H9 (cell line): ENCODE results near the gene TAGLN. TPM values are rescaled to one million over a fixed set of nuclear protein-coding genes. Genes with fewer than 3 reads are reported as not detected.

Experiments
- DNase-seq: peaks from one replicate; pipeline ENCODE4 v3.0.0-alpha.2; 2017
- H2AFZ ChIP-seq: one replicate; pipeline ENCODE4 v1.6.1; 2013; ENCODE audit warnings: mild to moderate bottlenecking, low read length, control low read depth, moderate library complexity
- H2AK5ac ChIP-seq: 2 replicates; pipeline ENCODE4 v1.6.1; 2013; ENCODE audit warnings: low read length, control low read depth, mixed read lengths; ENCODE audit not compliant: insufficient read length
- H2BK120ac ChIP-seq: one replicate; pipeline ENCODE4 v1.6.1; 2013; ENCODE audit warnings: low read depth, mild to moderate bottlenecking, low read length, control low read depth, inconsistent platforms; ENCODE audit not compliant: poor library complexity, severe bottlenecking
- H2BK12ac ChIP-seq: 2 replicates; pipeline ENCODE4 v1.6.1; 2013; ENCODE audit warnings: low read length, control low read depth, mixed read lengths, low read depth; ENCODE audit not compliant: insufficient read length
- H2BK15ac ChIP-seq: 2 replicates; pipeline ENCODE4 v1.6.1; 2013; ENCODE audit warnings: low read depth, low read length, control low read depth
- H2BK20ac ChIP-seq: one replicate; pipeline ENCODE4 v1.6.1; 2013; ENCODE audit warnings: low read depth, mild to moderate bottlenecking, low read length, control low read depth, inconsistent platforms; ENCODE audit not compliant: poor library complexity, severe bottlenecking
- H2BK5ac ChIP-seq: 2 replicates; pipeline ENCODE4 v1.6.1; 2013; ENCODE audit warnings: low read length, control low read depth, mixed read lengths; ENCODE audit not compliant: insufficient read length
- H3K14ac ChIP-seq: 2 replicates; pipeline ENCODE4 v1.6.1; 2013; ENCODE audit warnings: low read length, control low read depth; ENCODE audit not compliant: insufficient read depth
- H3K18ac ChIP-seq: 2 replicates; pipeline ENCODE4 v1.6.1; 2013; ENCODE audit warnings: low read depth, mild to moderate bottlenecking, mixed read lengths, low read length, control low read depth; ENCODE audit not compliant: insufficient read length
- H3K23ac ChIP-seq: 2 replicates; pipeline ENCODE4 v1.6.1; 2013; ENCODE audit warnings: low read length, control low read depth, mixed read lengths, low read depth; ENCODE audit not compliant: insufficient read length
- H3K23me2 ChIP-seq: 2 replicates; pipeline ENCODE4 v1.6.1; 2013; ENCODE audit warnings: low read depth, mild to moderate bottlenecking, mixed read lengths, low read length, control low read depth; ENCODE audit not compliant: insufficient read length, poor library complexity, severe bottlenecking
- H3K27ac ChIP-seq: 2 replicates; pipeline ENCODE4 v1.5.1; 2013; ENCODE audit warnings: low read length, control low read depth, mixed read lengths, low read depth; ENCODE audit not compliant: insufficient read length
- H3K27me3 ChIP-seq: 2 replicates; pipeline ENCODE4 v1.6.1; 2013; ENCODE audit warnings: low read length, control low read depth, inconsistent platforms; ENCODE audit not compliant: insufficient read depth
- H3K4ac ChIP-seq: 2 replicates; pipeline ENCODE4 v1.6.1; 2013; ENCODE audit warnings: low read depth, mild to moderate bottlenecking, control low read depth, inconsistent platforms, low read length, moderate library complexity
- H3K4me1 ChIP-seq: 2 replicates; pipeline ENCODE4 v1.6.1; 2013; ENCODE audit warnings: low read length, control low read depth, inconsistent platforms; ENCODE audit not compliant: insufficient read depth
- H3K4me2 ChIP-seq: 2 replicates; pipeline ENCODE4 v1.6.1; 2013; ENCODE audit warnings: low read length, control low read depth, mixed read lengths; ENCODE audit not compliant: insufficient read length, insufficient read depth
- H3K56ac ChIP-seq: 2 replicates; pipeline ENCODE4 v1.6.1; 2013; ENCODE audit warnings: low read depth, mild to moderate bottlenecking, mixed read lengths, low read length, control low read depth; ENCODE audit not compliant: insufficient read length
- H3K79me1 ChIP-seq: 2 replicates; pipeline ENCODE4 v1.6.1; 2013; ENCODE audit warnings: low read depth, mild to moderate bottlenecking, moderate library complexity, low read length, control low read depth, inconsistent platforms; ENCODE audit not compliant: insufficient read depth, poor library complexity, severe bottlenecking
- H3K79me2 ChIP-seq: 2 replicates; pipeline ENCODE4 v1.6.1; 2013; ENCODE audit warnings: low read length, control low read depth, inconsistent platforms; ENCODE audit not compliant: insufficient read depth
- H3K9ac ChIP-seq: 2 replicates; pipeline ENCODE4 v1.6.1; 2013; ENCODE audit warnings: low read length, control low read depth, mixed read lengths; ENCODE audit not compliant: insufficient read length; ENCODE audit errors: extremely low read depth
- H3K9me3 ChIP-seq: one replicate; pipeline ENCODE4 v1.6.1; 2013; ENCODE audit warnings: low read depth, low read length, inconsistent platforms; ENCODE audit not compliant: control insufficient read depth
- H3T11ph ChIP-seq: one replicate; pipeline ENCODE4 v1.6.1; 2013; ENCODE audit warnings: mild to moderate bottlenecking, low read length, control low read depth, inconsistent platforms
- H4K20me1 ChIP-seq: one replicate; pipeline ENCODE4 v1.6.1; 2013; ENCODE audit not compliant: control insufficient read depth, insufficient read length, insufficient read depth
- H4K5ac ChIP-seq: 2 replicates; pipeline ENCODE4 v1.6.1; 2013; ENCODE audit warnings: low read depth, mild to moderate bottlenecking, mixed read lengths, low read length, control low read depth; ENCODE audit not compliant: insufficient read length
- H4K8ac ChIP-seq: replicated peaks from 2 replicates; pipeline ENCODE4 v1.6.1; 2013; ENCODE audit warnings: low read length, control low read depth, mixed read lengths, low read depth; ENCODE audit not compliant: insufficient read length
- H4K91ac ChIP-seq: 2 replicates; pipeline ENCODE4 v1.6.1; 2013; ENCODE audit warnings: low read depth, mild to moderate bottlenecking, moderate library complexity, mixed read lengths, low read length, control low read depth; ENCODE audit not compliant: insufficient read length
- H3K27ac Mint-ChIP-seq, 3 experiments: 2 replicates in 2 of 3; 3 replicates in 1 of 3; pipeline ENCODE4 v1.8.0; 2020 to 2021; ENCODE audit warnings: mixed read lengths in 3 of 3, mild to moderate bottlenecking in 1 of 3, moderate library complexity in 1 of 3
- H3K27me3 Mint-ChIP-seq: 2 replicates; pipeline ENCODE4 v1.8.0; 2021; ENCODE audit warnings: low read depth, mild to moderate bottlenecking, moderate library complexity, mixed read lengths
- H3K36me3 Mint-ChIP-seq, 3 experiments: 2 replicates in 2 of 3; 3 replicates in 1 of 3; pipeline ENCODE4 v1.8.0; 2020 to 2021; ENCODE audit warnings: low read depth in 3 of 3, mixed read lengths in 3 of 3; ENCODE audit not compliant: insufficient read depth in 1 of 3
- H3K4me1 Mint-ChIP-seq, 2 experiments: 2 replicates each; pipeline ENCODE4 v1.8.0; 2020; ENCODE audit warnings: mixed read lengths in 2 of 2
- H3K4me3 Mint-ChIP-seq, 2 experiments: 2 replicates in 1 of 2; 3 replicates in 1 of 2; pipeline ENCODE4 v1.8.0; 2020 to 2021; ENCODE audit warnings: mild to moderate bottlenecking in 2 of 2, mixed read lengths in 2 of 2, moderate library complexity in 1 of 2
- H3K9me3 Mint-ChIP-seq, 2 experiments: 2 replicates in 1 of 2; 3 replicates in 1 of 2; pipeline ENCODE4 v1.8.0; 2020; ENCODE audit warnings: mild to moderate bottlenecking in 2 of 2, mixed read lengths in 2 of 2, moderate library complexity in 1 of 2
- WGBS: extraction: QIAGEN DNeasy Blood & Tissue Kit; methylation state at CpG from one replicate; pipeline ENCODE4 v1.1.7; 2013; ENCODE audit warnings: missing lambda C conversion rate, low lambda C conversion rate, mixed read lengths; ENCODE audit not compliant: insufficient read length; ENCODE audit errors: extremely low coverage; 5-methylcytosine and 5-hydroxymethylcytosine counted together
- total RNA-seq: library from RNA; stranded (reverse); gene quantifications from 2 replicates; pipeline ENCODE4 v1.2.1, GENCODE V29; 2021
- TF ChIP-seq, protein P1 (sequence below): fragments of 200-600 bp; sonication (generic); conservative IDR thresholded peaks from 3 replicates; pipeline ENCODE4 v1.8.0; 2021; ENCODE audit warnings: antibody characterized with exemption, mild to moderate bottlenecking

The TAGLN gene
- total RNA-seq, 1 experiment from 2014 or later, result 176 TPM

- no peak overlapping the region for H4K8ac ChIP-seq
- H3K4me2 ChIP-seq, result no peak overlapping the region
- no peak overlapping the region for H3K14ac ChIP-seq
- TF ChIP-seq, protein P1, sequence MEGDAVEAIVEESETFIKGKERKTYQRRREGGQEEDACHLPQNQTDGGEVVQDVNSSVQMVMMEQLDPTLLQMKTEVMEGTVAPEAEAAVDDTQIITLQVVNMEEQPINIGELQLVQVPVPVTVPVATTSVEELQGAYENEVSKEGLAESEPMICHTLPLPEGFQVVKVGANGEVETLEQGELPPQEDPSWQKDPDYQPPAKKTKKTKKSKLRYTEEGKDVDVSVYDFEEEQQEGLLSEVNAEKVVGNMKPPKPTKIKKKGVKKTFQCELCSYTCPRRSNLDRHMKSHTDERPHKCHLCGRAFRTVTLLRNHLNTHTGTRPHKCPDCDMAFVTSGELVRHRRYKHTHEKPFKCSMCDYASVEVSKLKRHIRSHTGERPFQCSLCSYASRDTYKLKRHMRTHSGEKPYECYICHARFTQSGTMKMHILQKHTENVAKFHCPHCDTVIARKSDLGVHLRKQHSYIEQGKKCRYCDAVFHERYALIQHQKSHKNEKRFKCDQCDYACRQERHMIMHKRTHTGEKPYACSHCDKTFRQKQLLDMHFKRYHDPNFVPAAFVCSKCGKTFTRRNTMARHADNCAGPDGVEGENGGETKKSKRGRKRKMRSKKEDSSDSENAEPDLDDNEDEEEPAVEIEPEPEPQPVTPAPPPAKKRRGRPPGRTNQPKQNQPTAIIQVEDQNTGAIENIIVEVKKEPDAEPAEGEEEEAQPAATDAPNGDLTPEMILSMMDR, result no peak
- no peaks in the 10 kb centered on the region for H3K23me2 ChIP-seq
- H3K4ac ChIP-seq, result no peak overlapping the region
- H3K23ac ChIP-seq, result no peak overlapping the region
- no peak overlapping the region for H4K5ac ChIP-seq
- no peaks in the 10 kb centered on the region for H3K79me1 ChIP-seq
- H4K91ac ChIP-seq, result no peak overlapping the region
- no peak overlapping the region for H3K4me3 Mint-ChIP-seq
- no peak overlapping the region for H3K27ac Mint-ChIP-seq
- no peaks in the 10 kb centered on the region for H3K4me1 ChIP-seq
- no peaks in the 10 kb centered on the region for H3K79me2 ChIP-seq
- H2BK5ac ChIP-seq, result no peak overlapping the region
- WGBS, result no CpG with 5 or more reads among the region's 17 CpGs
- H3T11ph ChIP-seq, result no peak overlapping the region
- H3K27ac ChIP-seq, result no peak overlapping the region
- H2BK15ac ChIP-seq, result no peak overlapping the region
- H3K9me3 Mint-ChIP-seq, result no peaks in the 10 kb centered on the region
- no peak overlapping the region for H2AK5ac ChIP-seq
- no peak overlapping the region for H2BK120ac ChIP-seq
- no peak overlapping the region for H2BK12ac ChIP-seq
- no peak overlapping the region for H2BK20ac ChIP-seq
- no peak overlapping the region for H2AFZ ChIP-seq
- peaks cover under 1 to 2% of the 10 kb centered on the region in 2 experiments for H3K4me1 Mint-ChIP-seq
- H3K36me3 Mint-ChIP-seq, result peaks cover 3 to 49% (median 27%) of the 10 kb centered on the region in 3 experiments; a peak in 6 of 7 replicates
- no peaks in the 10 kb centered on the region for H3K27me3 ChIP-seq
- DNase-seq, result no peak
- H3K18ac ChIP-seq, result no peak overlapping the region
- H3K27me3 Mint-ChIP-seq, result no peaks in the 10 kb centered on the region
- H3K56ac ChIP-seq, result no peak overlapping the region
- H3K9me3 ChIP-seq, result no peaks in the 10 kb centered on the region
- no peak overlapping the region for H3K9ac ChIP-seq
- no peaks in the 10 kb centered on the region for H4K20me1 ChIP-seq
Observed at GRCh38 chr11:117192401-117192875, 6.7 kb upstream of the TAGLN start.
